HG02798 (cell line): ENCODE data around the gene MEG3.

Source experiments
- ATAC-seq: cut with Tn5 transposase; IDR thresholded peaks from one replicate; pipeline ENCODE4 v1.9.1; 2021; ENCODE audit warnings: mild to moderate bottlenecking; ENCODE audit not compliant: unreplicated experiment, poor library complexity

MEG3 gene

GRCh38 chr14:100905166-100905565, 79.2 kb downstream of the MEG3 start:
- no peak for ATAC-seq

GRCh38 chr14:100906420-100906819, 80.5 kb downstream of the MEG3 start:
- ATAC-seq = no peak

- ATAC-seq = no peak
These were observed 81.3 kb downstream of the MEG3 start for GRCh38 chr14:100907240-100907639.

- no peak for ATAC-seq
These were observed 83.5 kb downstream of the MEG3 start for GRCh38 chr14:100909439-100909838.
